GM18861 (cell line): Measurements from ENCODE around the gene CHIT1.
"Not testable (repeated sequence)": the region's sequence is repeated elsewhere in the genome, so short reads cannot be mapped to it uniquely, and the experiment has no call there.

Experiments
- ATAC-seq: cut with Tn5 transposase; IDR thresholded peaks from one replicate; pipeline ENCODE4 v1.9.1; 2021; ENCODE audit not compliant: unreplicated experiment

Gene CHIT1

DNA sequence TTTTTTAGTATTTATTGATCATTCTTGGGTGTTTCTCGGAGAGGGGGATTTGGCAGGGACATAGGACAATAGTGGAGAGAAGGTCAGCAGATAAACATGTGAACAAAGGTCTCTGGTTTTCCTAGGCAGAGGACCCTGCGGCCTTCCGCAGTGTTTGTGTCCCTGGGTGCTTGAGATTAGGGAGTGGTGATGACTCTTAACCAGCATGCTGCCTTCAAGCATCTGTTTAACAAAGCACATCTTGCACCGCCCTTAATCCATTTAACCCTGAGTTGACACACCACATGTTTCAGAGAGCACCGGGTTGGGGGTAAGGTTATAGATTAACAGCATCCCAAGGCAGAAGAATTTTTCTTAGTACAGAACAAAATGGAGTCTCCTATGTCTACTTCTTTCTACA is 36.7 kb upstream of the CHIT1 start:
- not testable (repeated sequence) for ATAC-seq

DNA sequence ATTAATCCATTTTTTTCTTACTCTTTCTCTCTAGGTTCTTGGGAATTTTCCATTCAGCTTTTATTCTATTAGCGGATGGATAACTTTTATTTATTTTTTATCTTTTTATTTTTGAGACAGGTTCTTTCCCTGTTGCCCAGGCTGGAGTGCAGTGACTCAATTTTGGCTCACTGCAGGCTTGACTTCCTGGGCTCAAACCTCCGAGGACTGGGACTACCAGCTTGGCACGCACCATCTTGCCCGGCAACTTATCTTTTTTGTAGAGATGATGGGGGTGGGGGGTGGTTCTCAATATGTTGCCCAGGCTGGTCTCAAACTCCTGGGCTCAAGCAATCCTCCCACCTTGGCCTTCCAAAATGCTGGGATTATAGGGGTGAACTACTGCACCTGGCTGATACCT is 36.1 kb upstream of the CHIT1 start:
- no peak for ATAC-seq

DNA sequence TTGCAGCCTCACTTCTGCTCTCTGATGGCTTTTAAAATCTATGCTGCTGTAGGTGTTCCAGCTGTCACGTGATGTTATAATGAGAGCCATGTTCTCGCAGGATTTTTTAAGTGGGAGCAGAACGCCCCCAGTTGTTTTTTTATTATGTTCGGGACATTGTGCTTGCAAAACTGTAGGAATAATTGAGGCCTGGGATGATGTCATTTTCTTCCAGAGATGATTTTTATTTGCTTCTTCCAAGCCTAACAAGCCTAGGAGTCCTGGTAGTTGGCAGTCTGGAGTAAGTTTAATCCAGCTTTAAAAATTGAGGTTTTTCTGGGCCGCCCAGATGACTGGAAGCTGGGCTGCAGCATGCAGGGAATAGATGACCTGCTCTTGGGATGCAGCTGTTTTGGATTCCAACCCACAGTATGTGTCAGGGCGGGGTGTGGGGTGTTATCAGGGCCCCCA is 34.6 kb upstream of the CHIT1 start:
- ATAC-seq, result no peak

DNA sequence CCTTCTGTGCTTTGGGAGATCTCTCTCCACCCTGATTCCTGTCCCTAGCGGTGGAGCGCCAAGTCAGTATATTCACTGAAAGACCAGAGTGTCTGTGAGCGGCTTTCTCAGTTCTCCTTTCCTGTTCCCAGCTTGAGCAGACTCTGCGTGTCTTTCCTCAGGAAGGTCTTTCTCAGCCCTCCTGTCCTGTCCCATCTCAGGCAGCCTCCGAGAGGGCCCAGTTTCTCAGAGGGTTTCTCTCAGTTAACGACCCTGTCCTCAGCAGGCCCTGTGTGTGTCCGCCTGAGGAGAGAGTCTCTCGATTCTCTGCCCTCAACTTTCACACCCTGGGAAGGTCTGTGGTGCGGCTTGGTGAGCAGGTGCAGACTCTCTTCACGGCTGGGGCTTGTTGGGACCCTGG is 34.0 kb upstream of the CHIT1 start:
- no peak for ATAC-seq

DNA sequence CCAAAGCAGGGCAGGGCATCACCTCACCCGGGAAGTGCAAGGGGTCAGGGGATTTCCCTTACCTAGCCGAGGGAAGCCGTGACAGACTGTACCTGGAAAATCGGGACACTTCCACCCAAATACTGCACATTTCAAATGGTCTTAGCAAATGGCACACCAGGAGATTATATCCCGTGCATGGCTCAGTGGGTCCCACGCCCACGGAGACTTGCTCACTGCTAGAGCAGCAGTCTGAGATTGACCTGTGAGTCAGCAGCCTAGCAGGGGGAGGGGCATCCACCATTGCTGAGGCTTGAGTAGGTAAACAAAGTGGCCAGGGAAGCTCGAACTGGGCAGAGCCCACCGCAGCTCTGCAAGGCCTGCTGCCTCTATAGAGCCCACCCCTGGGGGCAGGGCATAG is 27.2 kb upstream of the CHIT1 start:
- not testable (repeated sequence) for ATAC-seq

DNA sequence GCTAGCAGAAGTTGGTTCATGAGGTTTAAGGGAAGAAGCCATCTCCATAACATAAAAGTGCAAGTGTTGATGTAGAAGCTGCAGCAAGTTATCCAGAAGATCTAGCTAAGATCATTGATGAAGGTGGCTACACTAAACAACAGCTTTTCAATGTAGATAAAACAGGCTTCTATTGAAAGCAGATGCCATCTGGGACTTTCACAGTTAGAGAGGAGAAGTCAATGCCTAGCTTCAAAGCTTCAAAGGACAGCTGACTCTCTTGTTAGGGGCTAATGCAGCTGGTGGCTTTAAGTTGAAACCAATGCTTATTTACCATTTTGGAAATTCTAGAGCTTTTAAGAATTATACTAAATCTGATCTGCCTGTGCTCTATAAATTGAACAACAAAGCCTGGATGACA is 25.3 kb upstream of the CHIT1 start:
- ATAC-seq, result not testable (repeated sequence)

DNA sequence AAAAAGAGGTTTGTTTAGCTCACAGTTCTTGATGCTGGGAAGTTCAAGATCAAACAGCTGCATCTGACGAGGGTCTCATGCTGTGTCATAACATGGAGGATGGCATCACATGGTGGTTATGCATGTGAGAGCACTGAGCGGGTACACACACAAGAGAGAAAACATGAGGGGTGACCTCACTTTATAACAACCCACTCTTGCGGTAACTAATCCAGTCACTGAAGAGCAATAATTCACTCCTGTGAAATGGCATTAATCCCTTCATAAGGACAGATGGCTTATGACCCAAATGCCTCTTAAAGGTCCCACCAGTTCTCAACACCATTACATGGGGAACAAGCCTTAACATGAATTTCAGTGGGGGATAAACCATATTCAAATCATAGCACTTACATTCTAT is 23.2 kb upstream of the CHIT1 start:
- no peak for ATAC-seq

DNA sequence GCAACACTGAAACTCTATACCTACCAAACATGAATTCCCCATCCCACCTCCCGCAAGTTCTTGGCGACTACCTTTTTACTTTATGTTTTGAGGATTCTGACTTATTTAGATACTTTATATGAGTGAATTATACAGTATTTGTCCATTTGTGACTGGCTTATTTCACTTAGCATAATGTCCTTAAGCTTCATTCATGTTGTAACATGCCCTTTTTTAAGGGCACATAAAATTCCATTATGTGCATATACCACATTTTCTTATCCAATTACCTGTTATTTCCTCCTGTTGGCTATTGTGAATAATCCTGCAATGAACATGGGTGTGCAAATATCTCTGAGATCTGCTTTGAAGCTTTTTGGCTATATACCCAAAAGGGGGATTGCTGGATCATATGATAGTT is 22.0 kb upstream of the CHIT1 start:
- no peak for ATAC-seq

DNA sequence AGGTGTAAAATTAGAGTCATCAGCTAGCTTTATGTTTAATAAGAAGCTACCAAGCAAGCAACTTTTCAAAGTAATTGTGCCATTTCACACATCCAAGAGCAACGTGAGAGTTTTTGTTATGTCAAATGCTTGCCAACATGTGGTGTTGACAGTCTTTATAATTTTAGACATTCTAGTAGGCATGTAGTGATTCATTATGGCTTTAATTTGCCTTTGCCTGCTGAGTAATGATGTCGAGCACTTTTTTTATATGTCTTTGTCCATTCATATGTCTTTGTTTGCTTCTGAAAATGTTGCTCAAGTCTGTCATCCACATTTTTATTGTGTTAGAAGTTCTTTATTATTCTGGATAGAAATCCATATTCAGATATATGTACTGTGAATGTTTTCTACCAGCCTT is 21.4 kb upstream of the CHIT1 start:
- no peak for ATAC-seq

DNA sequence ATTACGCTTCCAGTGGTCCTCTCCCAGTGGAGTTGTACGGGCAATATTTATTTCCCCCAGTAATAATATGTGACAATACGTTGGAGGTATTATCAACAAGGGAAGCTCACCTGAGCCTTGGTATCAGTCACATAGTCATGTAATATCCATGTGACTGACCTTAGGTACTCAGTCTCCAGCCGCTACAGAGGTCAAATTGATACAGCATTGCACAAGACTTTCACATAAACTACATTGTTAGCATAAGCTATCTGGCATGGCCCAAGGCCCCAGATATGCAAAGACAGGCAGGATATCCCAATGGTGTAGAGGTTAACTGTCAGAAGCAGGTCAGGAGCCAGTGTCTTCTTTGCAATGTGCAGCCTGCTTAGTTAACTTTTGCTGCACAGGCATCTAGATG is 15.3 kb upstream of the CHIT1 start:
- ATAC-seq, result no peak

DNA sequence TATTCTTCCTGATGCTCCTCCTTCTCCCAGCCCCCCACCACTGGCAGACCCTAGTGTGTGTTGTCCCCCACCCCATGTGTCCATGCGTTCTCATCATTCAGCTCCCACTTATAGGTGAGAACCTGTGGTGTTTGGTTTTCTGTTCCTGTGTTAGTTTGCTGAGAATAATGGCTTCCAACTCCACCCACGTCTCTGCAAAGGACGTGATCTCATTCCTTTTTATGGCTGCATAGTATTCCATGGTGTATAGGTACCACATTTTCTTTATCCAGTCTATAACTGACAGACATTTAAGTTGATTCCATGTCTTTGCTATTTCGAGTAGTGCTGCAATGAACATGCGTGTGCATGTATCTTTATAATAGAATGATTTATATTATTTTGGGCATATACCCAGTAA is 12.2 kb upstream of the CHIT1 start:
- not testable (repeated sequence) for ATAC-seq

DNA sequence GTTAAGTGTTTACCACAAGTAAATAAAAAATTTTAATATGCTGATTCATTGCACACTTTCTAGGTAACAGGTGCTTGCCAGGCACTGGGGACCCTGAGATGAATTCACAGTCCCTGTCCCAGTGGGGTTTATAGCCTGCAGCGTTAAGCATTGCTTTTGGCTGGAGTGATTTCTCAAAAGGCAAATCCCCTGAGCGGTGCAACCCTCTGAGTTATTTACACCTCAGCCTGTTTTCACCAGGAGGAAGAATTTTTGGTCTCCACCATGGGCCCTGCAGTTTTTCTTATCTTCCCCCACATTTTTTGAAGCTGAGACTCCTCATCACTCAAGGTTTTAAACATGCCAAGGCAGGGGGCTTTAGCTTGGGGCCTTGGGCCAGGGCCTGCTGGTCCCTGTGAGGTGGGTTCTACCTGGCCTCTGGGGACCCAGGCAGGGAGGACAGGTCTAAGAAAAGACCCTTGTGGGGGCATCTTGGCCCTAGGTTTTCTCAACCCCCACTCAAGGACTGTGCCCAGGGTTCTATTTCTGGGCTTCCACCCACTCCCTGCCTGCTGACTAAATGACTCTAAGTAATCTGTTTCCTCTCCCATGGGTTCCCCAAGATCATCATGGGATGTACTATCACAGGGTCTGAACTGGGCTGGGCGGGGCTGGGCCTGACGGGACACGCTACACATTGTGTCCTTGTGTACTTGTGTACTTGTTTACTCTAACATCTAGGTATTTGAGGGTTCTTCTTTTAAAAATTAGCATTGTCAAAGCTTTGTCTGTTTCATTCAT is 10.2 kb upstream of the CHIT1 start:
- ATAC-seq, result no peak

DNA sequence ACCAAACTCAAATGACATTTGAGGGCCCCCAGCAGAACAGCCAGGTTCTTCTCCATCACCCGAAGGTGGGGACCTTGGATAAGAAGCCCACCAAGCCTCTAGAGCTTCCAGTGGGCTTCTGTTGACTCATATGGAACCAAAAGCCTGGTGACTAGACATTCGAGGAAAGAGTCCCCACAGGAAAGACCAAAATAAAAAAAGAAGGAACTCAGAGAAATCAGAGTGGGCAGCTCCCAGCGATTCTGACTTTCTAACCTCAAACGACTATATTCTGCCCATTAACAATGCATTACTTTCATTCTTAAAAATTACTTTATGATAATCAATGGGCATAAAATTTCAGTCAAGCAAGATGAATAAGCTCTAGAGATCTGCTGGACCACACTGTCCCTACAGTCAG is 9.6 kb upstream of the CHIT1 start:
- ATAC-seq, result no peak

DNA sequence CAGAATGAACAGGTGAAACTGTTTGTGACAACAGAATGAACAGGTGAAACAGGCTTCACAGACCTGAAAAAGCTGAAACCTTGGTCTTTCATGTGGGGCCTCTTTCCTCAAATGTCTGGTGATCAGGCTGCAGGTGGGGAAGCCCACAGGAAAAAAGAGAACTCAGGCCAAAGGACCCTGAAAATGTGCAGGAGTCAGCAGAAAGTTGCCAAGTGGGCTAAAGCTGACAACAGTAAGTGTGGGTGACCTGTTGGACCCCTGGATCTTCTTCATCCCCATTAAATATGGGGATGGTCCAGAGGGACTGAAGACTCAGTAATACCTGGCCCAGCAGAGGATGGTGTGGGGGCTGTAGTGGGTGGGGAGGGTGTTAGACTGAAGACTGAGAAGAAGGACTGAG is 9.1 kb upstream of the CHIT1 start:
- ATAC-seq, result no peak

DNA sequence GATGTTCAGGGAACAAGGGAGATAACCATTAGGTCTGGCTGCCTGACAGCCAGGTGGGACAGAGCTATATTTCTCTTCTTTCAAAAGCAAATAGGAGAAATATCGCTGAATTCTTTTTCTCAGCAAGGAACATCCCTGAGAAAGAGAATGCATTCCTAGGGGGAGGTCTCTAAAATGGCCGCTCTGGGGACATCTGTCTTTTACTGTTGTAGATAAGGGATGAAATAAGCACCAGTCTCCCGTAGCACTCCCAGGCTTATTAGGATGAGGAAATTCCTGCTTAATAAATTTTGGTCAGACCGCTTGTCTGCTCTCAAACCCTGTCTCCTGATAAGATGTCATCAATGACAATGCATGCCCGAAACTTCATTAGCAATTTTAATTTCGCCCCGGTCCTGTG is 5.4 kb upstream of the CHIT1 start:
- ATAC-seq, result not testable (repeated sequence)

DNA sequence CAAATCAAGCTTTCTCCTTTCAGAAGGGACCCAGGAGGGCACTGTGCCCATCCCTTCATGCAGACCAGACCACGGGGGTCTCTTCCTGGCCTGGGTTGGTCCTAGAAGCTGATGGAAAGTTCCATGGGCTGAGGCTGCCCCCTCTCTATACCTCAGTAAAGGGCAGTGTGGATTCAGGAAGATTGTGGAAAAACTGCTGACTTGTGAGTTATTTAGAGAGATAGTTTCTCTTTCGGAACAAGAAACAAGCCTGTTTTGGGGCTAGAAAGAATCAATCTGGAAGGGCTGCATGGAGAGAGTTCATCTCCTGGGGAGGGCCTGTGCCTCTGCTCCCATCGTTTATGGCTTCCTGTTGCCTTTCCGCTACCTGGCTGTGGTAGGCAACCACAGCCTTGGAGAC is 803 bp downstream of the CHIT1 start:
- ATAC-seq, result no peak

DNA sequence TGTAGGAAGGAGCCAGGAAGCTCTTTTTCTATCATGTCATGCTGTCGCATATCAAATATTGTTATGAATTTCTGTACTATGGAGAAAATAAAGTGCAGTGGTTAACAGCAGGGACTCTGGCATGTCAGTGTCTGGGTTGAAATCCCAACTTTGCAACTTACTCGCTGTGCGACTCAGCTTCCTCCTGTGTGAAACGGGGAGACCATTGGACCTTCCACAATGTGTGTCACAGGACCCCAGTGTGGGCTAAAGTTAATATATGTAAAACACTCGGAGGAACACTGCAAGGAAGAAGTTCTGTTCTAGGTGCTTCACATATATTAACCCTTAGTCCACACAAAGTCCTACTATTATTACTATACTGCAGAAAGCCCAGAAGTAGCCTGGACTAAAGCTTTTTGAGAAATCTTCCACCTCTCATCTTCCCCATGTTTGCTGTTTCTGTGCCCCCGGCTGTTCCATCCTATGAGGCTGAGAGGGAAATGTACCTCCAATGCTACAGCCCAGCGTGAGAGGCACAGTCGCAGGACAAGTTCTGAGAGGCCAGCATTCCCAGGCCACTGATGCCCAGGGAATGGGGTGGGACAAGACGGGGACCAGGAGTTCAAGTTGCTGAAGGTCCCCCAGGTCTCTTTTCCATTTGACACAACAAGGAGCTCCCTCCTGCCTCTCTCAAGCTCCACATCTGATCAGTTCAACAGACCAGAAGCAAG is 1.9 kb downstream of the CHIT1 start:
- ATAC-seq, result no peak

DNA sequence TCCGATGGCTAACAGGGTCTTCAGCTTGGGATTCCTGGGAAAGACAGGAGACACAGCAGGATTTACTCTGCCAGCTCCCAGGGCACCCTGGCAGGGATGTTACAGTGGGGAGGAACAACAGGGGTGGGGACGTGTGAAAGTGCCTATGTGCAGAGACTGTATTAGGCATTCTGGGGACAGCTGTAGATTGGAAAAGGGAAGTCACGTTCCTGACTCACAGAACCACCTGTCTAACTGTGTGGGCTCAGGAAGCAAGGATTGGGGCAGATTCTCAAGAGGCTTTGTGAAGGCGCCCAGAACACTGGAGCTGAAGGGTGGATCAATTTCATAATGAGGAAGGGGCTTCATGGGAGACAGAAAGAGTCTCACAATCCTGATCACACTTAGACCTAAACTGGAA is 4.4 kb downstream of the CHIT1 start:
- ATAC-seq, result no peak

DNA sequence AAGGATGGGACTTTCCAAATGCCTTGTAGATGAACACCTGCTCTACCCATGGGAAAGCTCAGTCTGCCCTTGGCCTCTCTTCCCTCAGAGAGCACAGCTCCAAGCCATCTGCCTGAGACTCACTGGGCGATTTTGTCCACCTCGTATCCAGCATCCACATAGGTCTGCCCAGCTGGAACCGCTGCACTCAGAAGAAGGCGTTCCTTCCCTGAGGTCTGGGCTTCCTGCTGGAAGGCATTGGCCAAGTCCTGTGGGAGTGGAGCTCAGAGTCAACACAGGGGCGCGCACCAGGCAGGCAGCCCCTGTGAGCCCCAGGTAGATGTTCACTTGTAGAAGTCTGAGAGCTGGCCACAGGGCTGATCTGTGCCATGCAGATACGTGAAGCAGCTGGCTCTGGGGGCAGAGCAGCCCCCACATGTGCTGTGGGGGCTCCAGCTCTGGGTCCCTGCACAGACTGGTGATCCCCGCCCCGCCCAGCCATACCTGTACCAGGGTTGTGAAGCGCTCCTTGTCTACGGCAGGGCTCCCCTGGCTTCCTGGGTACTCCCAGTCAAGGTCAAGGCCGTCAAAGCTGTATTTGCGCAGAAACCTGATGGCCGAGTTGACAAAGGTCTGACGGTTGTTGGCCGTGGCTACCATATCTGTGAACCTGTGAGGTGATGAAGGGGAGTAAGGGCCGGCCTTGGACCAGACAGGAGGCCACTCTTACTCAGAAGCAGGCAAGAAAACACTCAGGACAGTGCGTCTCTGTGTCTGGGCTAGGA is 6.3 kb downstream of the CHIT1 start:
- ATAC-seq, result no peak

DNA sequence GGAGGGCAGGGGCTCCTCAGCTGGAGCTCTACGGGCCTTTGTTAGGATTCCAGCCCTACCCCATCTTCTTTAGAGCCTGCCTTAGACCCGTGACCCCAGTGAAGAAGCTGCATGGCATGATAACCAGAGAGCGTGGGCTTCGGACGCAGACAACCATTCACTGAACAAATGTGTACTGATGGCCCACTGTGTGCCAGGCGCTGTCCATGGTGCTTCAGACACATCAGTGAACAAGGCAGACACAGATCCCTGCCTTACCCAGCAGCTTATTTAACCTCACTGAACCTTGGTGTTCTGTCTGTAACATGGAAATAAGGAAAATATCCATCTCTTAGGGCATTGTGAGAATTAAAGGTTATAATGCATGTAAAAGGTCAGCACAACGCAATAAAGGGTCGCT is 9.5 kb downstream of the CHIT1 start:
- no peak for ATAC-seq

DNA sequence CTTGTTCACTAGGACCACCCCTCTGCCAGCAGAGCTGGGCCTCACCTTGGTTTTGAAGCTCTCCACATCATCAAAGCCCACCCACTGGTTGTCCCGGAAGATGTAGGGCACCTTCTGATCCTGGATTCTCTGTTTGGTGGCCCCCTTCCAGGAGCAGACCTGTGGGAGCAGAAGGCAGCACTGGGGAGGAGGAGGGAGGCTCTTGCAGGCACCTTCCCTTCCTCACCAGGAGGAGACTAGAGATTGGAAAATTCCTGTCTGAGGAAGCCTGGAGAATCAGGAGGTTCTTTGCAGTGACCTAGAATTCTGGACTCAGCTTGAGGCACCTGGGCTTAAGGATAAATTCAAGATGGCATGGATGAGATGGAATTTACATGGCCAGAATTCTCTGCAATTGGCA is 10.3 kb downstream of the CHIT1 start:
- no peak for ATAC-seq

DNA sequence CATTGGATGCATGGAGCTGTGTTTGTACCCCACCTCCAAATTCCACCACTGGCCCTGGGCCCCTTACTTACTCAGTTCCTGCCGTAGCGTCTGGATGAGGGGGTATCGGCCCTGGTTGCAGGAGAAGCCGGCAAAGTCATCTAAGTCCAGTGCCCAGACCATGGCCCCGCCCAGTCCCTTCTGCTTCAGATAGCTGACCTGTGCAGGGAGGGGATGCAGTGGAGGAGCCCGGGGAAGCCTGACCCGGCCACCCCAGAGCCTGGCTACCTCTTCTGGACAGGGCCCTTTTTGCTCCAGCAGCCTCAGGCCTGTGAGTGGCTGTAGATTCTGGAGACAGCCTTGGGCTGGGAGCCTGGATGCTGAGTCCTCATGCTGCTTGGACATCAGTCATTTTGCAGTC is 11.8 kb downstream of the CHIT1 start:
- ATAC-seq, result no peak
